Midbrain (tissue), 1 donor: ENCODE data around the gene C1orf185.
"Not testable (repeated sequence)": the region's sequence is repeated elsewhere in the genome, so short reads cannot be mapped to it uniquely, and the experiment has no call there.

Experiments used
- DNase-seq: peaks from one replicate; lab custom pipeline; 2025; lab: John Stamatoyannopoulos, UW

Gene C1orf185

DNA sequence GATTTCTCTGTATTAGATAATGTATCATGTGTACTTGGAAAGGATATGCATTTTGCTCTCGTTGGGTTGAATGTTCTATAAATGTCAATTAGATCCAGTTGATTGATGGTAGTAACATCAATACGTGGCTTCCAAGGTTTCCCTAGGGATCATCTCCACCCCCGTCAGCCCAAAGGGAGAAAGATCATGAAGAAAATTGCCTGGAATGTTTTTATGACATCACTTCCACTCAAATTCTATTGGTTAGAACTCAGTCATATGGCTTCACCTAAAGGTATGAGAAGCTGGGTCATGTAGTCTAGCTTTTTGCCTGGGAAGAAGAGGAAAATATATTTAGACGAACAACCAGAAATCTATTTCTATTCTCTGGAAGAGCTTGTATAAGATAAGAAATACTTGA lies at the start of gene C1orf185:
Gene C1orf185 (plus strand): TSS at position 253 of the 400 bp plus-strand sequence. CDS start 6 bp downstream, at position 259.
- DNase-seq = no peak

DNA sequence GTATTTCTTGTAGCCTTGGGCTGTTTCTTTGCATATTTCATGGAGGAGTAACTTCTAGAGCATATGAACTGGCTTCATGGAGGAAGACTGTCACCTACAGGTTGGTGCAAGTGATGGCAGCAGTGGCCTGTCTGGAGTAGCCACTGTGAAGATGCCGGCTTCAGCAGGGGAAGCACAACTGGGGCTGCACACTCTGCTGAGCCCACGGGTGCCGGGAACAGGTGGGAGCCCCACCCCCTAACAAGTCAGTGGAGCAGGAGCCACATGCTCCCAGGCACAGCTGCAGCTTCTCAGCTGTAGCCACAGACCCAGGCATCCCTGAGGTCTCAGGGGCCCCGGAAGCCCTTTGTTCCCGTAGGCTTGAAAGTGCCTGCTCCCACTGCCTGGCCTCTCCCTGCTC lies 43.2 kb upstream of the C1orf185 start:
- no peak for DNase-seq

DNA sequence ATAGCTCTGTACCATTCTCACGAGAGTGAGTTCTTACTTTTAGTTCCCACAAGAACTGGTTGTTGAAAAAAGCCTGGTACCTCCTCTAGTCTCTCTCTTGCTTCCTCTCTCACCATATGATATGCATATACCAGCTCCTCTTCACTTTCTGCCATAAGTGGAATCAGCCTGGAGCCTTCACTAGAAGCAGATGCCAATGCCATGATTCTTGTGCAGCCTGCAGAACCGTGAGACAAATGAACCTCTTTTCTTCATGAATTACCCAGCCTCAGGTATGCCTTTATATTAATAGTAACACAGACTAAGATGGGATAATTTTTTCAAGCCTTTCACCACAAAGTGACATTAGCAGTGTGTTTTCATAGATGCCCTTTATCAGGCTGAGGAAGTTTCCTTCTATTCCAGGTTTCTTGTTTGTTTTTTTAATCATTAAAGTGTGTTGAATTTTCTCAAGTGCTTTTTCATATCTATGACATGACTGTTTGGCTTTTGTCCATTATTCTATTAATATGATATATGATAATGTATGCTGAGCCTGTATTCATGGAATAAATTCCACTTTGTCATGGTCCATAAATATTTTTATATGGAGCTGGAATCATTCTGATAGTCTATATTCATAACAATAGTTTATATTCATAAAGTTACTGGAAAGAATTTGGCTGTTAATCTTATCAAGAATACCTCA lies 40.7 kb upstream of the C1orf185 start:
- no peak for DNase-seq

DNA sequence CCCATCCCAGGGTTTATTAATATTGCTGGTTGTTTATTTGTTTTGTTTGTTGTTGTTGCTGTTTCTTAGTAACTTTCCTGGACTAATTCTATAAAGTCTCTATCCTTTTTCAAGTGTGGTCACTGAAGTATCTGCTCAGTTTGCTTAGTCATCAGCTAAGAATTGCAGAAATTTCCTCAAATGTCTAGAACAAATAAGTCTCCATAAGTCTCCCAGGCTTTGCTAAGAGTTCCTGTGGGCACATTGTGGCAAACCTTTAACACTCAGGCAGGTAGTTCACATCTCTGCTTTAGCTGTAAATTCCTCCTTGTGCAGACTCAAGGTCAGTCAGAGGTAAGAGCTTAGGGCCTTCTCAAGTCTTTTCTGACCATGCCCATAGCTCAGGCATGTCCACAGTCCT lies 38.9 kb upstream of the C1orf185 start:
- no peak for DNase-seq

DNA sequence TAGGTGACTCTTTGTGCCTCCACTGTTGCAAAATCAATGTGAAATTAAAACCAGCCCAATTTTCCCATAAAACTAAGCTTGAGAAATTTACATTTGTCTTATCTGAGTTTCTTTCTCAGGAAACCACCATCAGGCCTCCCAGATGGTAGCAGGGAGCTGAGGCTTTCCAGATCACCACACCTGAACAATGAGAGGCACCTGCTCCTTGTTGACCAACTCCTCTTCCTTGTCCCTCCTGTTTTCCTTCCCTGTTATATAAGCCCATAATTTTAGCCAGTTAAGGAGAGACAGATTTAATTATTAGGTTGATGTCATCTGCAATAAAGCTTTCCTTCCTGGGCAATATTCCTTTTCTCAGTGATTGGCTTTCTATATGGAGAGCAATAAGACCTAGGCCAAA lies 32.0 kb upstream of the C1orf185 start:
- no peak for DNase-seq

DNA sequence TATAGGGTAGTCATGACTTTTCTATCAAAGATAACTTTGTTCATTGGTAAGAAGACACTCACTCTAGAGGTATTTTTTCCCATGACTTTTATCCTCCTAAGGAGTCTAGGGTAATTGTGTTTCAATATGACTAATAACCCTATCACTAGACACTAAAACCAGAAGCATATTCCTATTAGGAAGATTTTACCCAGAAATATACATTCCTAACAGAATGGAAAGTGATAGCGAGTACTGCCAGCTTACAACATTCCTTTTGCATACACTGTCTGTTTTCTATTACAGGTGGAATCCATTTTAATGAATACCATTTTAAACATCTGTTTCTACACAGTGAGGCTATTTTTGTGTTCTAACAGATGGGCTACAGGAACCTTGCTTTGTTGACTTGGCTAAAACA lies 31.4 kb upstream of the C1orf185 start:
- no peak for DNase-seq

DNA sequence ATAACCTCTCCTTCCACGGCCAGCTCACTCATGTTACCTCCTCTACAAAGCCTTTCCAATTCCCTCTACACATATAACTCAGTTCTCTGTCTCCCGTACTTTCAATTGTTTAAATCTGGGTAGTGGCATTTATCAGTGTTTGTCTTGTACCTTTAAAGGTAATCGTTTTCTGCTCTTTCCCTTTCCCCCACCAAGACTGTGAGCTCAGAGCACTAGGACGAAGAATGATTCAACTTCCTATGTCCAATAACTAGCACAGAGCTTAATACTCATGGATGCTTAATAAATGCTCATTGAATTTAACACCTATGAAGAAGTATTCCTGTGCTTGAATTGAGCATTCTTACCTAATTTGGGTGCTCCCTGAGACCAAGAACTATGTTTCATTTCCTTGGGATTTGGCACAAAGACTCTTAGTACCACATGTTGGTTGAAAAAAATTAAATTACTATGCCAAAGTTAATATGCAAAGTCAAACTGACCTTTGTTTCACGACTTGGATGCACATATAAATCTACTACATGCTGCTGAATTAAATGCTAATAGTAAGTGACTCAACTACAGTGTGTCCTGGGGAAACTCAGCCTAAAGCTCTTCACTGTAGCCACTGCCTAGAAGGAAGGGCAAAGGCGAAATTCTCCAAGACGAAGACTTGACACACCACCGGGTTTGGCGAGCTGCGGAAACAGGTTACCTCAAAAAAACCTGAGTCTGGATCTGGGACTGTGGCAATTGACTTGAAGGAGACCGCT lies 30.6 kb upstream of the C1orf185 start:
- DNase-seq = no peak

DNA sequence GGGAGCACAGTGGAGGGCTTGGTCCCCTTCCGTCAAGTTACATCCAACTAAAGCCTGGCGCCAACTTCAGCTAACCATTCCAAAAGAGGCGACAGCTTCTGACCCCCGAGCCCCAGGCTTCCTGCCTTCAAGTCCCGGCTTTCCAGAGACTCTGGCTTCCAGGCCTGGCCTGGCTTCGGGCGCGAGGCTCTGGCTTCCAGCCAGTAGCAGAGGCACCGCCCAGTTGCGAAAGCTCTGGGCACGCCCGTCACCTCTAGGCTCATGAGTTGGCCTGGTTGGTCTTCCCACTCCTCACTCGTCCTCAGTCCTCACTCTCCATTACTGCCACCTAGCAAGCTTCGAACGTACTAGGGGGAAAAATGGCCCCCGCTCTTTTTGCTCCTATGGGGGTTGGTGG lies 30.0 kb upstream of the C1orf185 start:
- DNase-seq = no peak

DNA sequence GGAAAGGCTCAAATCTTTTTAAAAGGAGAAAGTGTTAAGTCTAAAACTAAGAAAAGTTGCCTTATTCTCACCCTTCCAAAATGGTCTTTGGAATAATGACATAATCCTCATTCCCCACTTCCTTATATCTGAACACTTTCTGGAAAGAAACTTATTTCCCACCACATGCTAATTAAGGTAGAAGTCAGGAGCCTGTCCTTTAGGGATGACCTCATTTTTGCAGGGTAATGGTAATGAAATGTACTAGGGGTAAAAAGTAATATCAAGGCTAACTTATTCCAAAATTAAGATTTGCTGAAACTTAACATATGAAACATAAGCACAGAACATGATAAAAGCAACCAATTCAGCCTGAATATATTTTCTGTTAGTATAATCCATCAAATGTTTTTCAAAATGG lies 29.4 kb upstream of the C1orf185 start:
- no peak for DNase-seq

DNA sequence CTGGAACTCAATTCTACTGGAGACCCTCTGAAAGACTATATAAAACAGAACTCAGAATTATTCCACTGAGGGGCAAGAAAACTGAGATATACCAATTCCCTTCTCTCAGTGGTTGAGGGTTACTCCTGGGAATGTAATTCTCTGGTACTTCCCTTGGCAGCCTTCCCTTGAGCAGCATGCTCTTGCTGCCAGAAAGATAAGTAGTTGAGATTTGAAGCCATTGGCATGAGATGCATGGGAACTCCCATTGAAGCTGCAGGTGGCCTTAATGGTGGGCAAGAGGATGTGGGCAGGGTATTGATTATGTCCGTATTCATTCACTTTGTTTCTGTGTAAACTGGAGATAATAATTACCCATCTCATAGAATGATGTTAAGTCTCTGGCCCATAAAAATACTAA lies 28.6 kb upstream of the C1orf185 start:
- DNase-seq = no peak

DNA sequence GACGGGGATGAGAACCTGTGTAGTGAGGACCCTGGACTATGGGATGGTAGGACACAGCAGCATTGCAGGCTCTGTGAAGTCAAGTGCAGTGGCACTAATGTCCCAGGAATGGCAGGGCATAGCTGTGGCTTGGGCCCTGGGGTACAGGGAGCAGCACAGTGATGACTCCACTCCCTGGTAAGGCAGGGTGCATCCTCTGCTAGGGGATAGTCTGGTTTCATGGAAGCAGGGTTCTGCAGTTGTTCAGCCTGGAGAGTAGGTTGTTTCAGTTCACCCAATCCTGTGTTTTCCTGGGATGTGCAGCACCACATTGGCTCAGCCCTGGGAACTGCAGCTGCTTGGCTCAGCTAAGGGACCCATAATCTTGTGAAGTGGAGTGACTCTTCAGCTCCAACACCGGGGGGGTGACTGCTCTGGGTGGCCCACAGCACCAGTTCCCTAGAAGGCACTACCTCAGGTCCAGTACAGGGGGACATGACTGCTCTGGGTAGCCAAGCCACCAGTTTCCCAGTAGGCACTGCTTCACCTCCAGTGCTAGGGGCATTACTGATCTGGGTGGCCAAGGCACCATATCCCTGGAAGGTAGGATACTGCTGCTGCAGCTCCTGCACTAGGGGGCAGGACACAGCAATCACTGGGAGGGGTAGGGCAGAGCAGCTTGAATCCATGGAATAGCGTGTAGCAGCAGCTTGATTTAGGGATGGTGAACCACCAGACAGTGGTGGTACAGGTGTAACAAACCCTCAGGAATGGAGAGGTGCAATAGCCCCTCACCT lies 15.3 kb upstream of the C1orf185 start:
- no peak for DNase-seq

DNA sequence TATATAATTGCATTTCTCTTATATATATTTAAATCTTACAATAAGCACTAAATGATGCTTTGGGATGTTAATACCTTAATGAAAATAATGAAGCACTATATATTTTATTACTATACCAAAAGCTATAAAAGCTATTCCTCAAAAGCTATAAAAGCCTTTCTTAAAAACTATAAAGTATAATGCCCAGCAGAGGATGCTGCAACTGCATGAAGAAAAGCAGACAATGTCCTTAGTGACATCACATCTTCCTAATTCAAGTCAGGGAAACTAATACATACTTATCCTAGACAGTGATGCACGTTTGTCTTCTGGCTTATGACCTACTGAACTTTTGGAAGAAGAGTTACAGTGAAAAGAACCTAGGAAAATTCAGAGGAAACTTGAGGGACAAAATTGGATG lies 13.6 kb upstream of the C1orf185 start:
- no peak for DNase-seq

DNA sequence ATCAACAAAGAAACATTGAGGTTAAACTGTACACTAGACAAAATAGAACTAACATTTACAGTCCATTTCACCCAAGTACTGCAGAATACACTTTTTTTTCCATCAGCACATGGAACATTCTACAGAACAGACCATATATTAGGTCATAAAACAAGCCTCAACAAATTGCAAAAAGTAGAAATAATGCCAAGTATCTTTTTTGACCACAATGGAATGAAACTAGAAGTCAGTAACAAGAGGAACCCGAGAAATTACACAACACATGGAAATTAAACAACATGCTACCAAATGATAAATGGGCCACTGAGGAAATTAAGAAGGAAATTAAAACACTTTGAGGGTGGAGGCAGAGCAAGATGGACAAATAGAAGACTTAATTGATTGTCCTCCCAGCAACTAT lies 8.4 kb upstream of the C1orf185 start:
- DNase-seq = no peak

DNA sequence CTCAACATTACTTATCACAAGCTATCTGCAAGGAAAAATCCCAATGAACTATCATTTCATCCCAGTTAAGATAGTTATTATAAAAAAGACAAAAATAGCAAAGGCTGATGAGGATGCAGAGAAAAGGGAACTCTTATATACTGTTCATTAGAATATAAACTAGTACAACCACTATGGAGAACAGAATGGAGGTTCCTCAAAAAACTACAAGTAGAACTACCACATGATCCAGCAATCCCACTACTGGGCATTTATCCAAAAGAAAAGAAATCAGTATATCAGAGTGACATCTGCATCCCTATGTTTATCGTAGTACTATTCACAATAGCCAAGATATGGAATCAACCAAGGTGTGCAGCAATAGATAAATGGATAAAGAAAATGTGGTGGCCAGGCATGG lies 4.9 kb upstream of the C1orf185 start:
- no peak for DNase-seq

DNA sequence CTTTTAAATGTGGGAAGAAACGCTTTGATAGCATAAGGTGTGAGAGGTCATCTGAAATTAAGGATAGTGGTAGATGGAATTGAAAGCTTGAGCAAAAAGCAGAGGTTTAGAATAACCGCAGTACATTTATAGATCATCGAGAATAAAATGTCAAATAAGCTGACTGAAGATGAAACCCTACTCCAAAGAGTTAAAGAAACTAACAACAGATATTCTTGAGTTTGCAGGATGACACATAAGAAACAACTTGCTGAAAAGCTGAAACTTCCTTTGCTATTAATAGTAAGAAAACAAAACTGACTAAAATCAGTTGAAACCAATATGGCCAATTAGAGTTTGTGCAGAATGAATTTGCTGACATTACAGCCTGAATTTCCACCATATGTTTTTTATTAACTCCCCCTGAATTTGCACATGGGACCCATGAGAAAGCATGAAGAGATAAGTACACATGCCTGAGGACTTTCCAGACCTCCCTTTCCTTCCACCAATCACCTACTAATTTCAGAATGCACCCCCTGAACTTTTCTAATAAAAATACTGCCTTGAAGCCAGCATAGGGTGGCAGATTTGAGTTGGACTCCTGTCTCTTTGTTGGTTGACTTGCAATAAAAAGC lies 1.7 kb upstream of the C1orf185 start:
- DNase-seq = no peak

DNA sequence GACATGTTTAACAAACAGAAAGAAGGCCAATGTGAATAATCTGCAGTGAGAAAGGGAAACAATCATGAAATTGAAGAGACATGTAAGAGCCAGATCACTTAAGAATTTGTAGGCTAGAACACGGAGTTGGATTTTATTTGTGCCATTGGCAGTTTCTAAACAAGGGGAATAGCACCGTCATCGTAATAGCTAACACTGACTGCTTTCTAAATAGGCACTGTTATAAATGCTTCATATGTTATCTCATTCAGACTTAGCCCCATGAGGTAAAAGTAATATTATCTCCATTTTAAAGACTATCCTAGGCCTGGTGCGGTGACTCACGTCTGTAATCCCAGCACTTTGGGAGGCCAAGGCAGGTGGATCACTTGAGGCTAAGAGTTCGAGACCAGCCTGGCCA lies 12.1 kb downstream of the C1orf185 start:
- no peak for DNase-seq

DNA sequence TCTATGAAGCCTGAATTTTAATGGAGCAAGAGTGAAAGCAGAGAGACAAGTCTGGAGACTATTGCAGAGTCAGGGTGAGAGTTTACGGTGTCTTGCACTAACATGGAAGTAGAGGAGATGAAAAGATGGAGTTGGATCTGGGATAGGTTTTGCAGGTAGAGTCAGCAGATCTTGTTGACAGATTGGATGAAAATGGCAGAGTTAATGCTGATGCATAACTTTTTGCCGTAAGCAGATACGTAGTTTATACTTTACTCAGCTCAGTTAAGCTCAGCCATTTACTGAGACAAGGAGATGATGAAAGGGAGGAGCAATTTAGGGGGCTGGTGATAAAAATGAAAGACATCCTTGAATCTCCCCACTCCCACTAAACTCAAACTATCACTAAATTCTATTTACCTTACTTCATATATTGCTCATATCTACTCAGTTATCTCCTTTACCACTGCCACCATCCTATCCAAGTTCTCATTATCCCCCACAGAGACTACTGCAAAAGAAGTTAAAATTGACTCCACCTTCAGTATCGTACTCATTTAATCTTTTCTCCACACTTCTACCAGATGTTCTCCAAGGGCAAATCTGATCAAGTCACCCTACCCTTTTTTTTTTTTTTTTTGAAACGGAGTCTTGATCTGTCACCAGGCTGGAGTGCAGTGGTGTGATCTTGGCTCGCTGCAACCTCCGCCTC lies 13.8 kb downstream of the C1orf185 start:
- DNase-seq = no peak

DNA sequence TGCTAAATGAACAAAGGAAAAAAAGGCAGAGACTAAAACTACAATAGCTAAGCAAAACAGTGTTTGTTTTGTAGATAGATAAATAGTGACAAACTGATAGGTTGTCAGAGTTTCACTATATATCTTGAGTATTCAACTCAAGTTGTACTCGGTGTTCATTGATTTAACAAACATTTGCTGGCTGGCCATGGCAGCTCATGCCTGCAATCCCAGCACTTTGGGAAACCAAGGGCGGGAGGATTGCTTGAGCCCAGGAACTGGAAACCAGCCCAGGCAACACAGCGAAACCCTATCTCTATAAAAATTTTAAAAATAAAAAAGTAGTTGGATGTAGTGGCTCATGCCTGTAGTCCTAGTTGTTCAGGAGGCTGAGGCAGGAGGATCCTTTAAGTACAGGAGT lies 17.3 kb downstream of the C1orf185 start:
- DNase-seq = no peak

DNA sequence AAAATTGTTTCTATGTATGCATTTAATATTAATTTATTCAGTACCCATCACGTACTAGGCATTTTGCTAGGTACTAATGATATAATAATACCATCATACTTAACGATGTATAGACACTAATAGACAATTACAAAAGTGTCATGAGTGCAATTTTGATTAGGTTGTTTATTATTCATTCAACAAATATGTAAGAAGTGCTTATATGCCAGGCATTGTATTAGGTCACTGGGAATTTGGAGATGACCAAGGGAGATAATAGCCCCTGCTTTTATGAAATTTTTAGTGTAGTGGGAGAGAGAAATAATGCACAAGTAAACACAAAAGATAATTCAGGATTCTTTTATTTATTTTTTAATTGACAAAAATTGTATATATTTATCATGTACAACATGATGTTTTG lies 18.6 kb downstream of the C1orf185 start:
- no peak for DNase-seq

DNA sequence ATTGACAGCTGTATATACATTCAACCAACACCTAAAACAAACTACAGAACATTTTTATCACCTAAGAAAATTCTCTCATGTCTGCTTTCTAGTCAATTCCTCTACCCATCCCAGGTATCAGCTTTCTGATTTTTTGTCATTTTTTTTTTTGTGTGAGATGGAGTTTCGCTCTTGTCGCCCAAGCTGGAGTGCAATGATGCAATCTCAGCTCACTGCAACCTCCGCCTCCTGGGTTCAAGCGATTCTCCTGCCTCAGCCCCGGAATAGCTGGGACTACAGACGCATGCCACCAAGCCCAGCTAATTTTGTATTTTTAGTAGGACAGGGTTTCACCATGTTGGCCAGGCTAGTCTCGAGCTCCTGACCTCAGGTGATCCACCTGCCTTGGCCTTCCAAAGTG lies 25.1 kb downstream of the C1orf185 start:
- not testable (repeated sequence) for DNase-seq

DNA sequence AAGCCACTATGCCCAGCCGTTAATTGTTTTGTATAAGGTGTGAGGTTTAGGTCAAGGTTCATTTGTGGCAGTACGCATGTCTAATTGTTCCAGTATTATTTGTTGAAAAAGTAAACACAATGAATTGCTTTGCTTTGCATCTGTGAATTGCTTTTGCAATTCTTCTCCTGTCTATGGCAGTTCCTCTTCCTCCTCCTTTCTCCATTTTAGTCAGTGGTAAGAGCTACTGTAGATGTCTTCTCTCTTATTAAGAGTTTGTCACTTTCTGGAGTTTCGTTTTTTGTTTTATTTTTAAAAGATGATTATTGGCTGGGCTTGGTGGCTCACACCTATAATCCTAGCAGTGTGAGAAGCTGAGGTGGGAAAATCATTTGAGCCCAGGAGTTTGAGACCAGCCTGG lies 29.2 kb downstream of the C1orf185 start:
- DNase-seq = no peak

DNA sequence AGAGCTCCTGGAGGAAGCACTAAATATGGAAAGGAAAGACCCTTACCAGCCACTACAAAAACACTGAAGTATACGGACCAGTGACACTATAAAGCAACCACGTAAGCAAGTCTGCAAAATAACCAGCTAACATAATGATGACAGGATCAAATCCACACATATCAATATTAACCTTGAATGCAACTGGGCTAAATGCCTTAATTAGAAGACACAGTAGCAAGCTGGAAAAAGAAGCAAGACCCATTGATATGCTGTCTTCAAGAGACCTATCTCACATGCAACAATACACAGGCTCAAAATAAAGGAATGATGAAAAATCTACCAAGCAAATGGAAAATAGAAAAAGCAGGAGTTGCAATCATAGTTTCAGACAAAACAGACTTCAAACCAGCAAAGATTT lies 31.0 kb downstream of the C1orf185 start:
- DNase-seq = no peak
